GM12875 (cell line): ENCODE results near the gene JARID2.
A peak's percentile ranks its signal among the peaks of the same experiment; 100 is the strongest.

ENCODE experiments used
- H3K4me3 ChIP-seq: one replicate; pipeline ENCODE4 v1.5.1; 2011; ENCODE audit warnings: low read depth, low read length, control low read depth
- CTCF ChIP-seq: IDR thresholded peaks from 2 replicates; pipeline ENCODE4 v1.5.1; 2011; ENCODE audit warnings: low read depth, mild to moderate bottlenecking, control low read depth, inconsistent platforms, low read length, moderate library complexity, borderline replicate concordance; ENCODE audit not compliant: insufficient read depth

Gene JARID2

GRCh38 chr6:15462717-15463525, 217.1 kb downstream of the JARID2 start:
- TF ChIP-seq CTCF, result no peak
- no peak overlapping the region for H3K4me3 ChIP-seq

- no peak overlapping the region for H3K4me3 ChIP-seq
- TF ChIP-seq CTCF, result peak; percentile 77
Observed at GRCh38 chr6:15464211-15464725, 218.4 kb downstream of the JARID2 start.

- TF ChIP-seq CTCF, result no peak
- H3K4me3 ChIP-seq, result no peak overlapping the region
Observed at GRCh38 chr6:15465212-15465611, 219.3 kb downstream of the JARID2 start.

GRCh38 chr6:15470746-15471145, 224.9 kb downstream of the JARID2 start:
- no peak for TF ChIP-seq CTCF
- no peak overlapping the region for H3K4me3 ChIP-seq

GRCh38 chr6:15472621-15473020, 226.8 kb downstream of the JARID2 start:
- H3K4me3 ChIP-seq, result no peak overlapping the region
- no peak for TF ChIP-seq CTCF

GRCh38 chr6:15473174-15473573, 227.3 kb downstream of the JARID2 start:
- TF ChIP-seq CTCF, result no peak
- no peak overlapping the region for H3K4me3 ChIP-seq

- TF ChIP-seq CTCF, result no peak
- no peak overlapping the region for H3K4me3 ChIP-seq
Observed at GRCh38 chr6:15473741-15474161, 227.9 kb downstream of the JARID2 start.
